Left lung (tissue), 10 donors: Measurements from ENCODE around the gene MOB3B. TPM values are rescaled to one million over a fixed set of nuclear protein-coding genes. Genes with fewer than 3 reads are reported as not detected.

Experiments used
- ATAC-seq: fragments of 200-7000 bp; cut with Tn5 transposase; one replicate; pipeline ENCODE4 v1.9.1; 2020; ENCODE audit warnings: moderate library complexity
- DNase-seq, 4 donors: peaks; one replicate each; pipeline ENCODE4 v3.0.0-alpha.2; 2013 to 2020
- H3K27ac ChIP-seq, 2 donors: fragments of 200-600 bp; sonication (generic) in 1 of 2; one replicate each; pipeline versions ENCODE4 v1.5.0 to v1.8.0; 2020 to 2021
- H3K27me3 ChIP-seq, 2 donors: fragments of 200-600 bp; sonication (generic) in 1 of 2; one replicate each; pipeline versions ENCODE4 v1.5.0 to v1.8.0; 2020 to 2021
- H3K36me3 ChIP-seq, 2 donors: fragments of 200-600 bp; sonication (generic) in 1 of 2; one replicate each; pipeline versions ENCODE4 v1.5.0 to v1.8.0; 2020 to 2021
- H3K4me1 ChIP-seq, 2 donors: fragments of 200-600 bp; one replicate each; pipeline ENCODE4 v1.8.0; 2021
- H3K4me3 ChIP-seq, 2 donors: fragments of 200-600 bp; sonication (generic) in 1 of 2; one replicate each; pipeline versions ENCODE4 v1.5.0 to v1.8.0; 2020 to 2021; ENCODE audit warnings: mild to moderate bottlenecking in 1 of 2
- H3K9me3 ChIP-seq, 2 donors: fragments of 200-600 bp; sonication (generic) in 1 of 2; one replicate each; pipeline versions ENCODE4 v1.5.0 to v1.8.0; 2020 to 2021
- CTCF ChIP-seq, 2 donors: fragments of 200-600 bp; sonication (generic) in 1 of 2; IDR thresholded peaks; one replicate each; pipeline versions ENCODE4 v1.5.0 to v1.8.0; 2021; ENCODE audit warnings: antibody characterized with exemption in 2 of 2
- intact Hi-C, 2 donors: fragments of 100-400 bp; cut with DNase I; formaldehyde crosslinking; loops; one replicate each; pipeline versions ENCODE4 v1.11.2 to v1.14.2; 2022
- polyA plus RNA-seq, 6 donors: library from polyadenylated mRNA; unstranded; fragments of 120-200 nt; gene quantifications; one replicate each; pipeline ENCODE4 v1.2.1, GENCODE V29; 2013; ENCODE audit not compliant: insufficient read length in 6 of 6
- total RNA-seq, 2 donors: library from RNA; stranded (reverse); fragmentation: NEBNext Ultra II Directional; extraction: Animal tissue kit (Norgen Biotek cat#: 25700); gene quantifications; one replicate each; pipeline ENCODE4 v1.2.1, GENCODE V29; 2021
- donor health status: DM: no; HTN: yes; CAD: no.
- donor health status: DM: no; HTN: no; CAD: no.

The MOB3B gene
- total and polyA plus RNA-seq, 8 donors, result 7.2 to 18.3 (median 15.8) TPM

- H3K27ac ChIP-seq, result no peak overlapping the region
- intact Hi-C loops, result no loop called here
- H3K9me3 ChIP-seq, result no peaks in the 10 kb centered on the region
- peaks cover 5 to 6% of the 10 kb centered on the region in 2 donors for H3K4me1 ChIP-seq
- no peaks in the 10 kb centered on the region for H3K27me3 ChIP-seq
- no peak for DNase-seq
- ATAC-seq, result no peak
- no peaks in the 10 kb centered on the region for H3K36me3 ChIP-seq
- H3K4me3 ChIP-seq, result no peak overlapping the region
- no peak for TF ChIP-seq CTCF (IDR thresholded peaks at IDR 0.05)
Observed at GRCh38 chr9:27412081-27412480, 117.5 kb downstream of the MOB3B start.

GRCh38 chr9:27408482-27408881, 121.1 kb downstream of the MOB3B start:
- intact Hi-C loops, result no loop called here
- Histone ChIP-seq H3K4me3 (no peak overlapping the region), H3K27ac (no peak overlapping the region), H3K36me3 (no peaks in the 10 kb centered on the region), H3K4me1 (peaks cover 5 to 6% of the 10 kb centered on the region in 2 donors), H3K27me3 (no peaks in the 10 kb centered on the region), H3K9me3 (no peaks in the 10 kb centered on the region)
- DNase-seq, result no peak
- no peak for ATAC-seq
- TF ChIP-seq CTCF (IDR thresholded peaks at IDR 0.05), result no peak

GRCh38 chr9:27408001-27408400, 121.6 kb downstream of the MOB3B start:
- peak; percentile 47 for ATAC-seq
- no peaks in the 10 kb centered on the region for H3K27me3 ChIP-seq
- no peaks in the 10 kb centered on the region for H3K9me3 ChIP-seq
- no peak overlapping the region for H3K4me3 ChIP-seq
- peaks cover 5 to 6% of the 10 kb centered on the region in 2 donors for H3K4me1 ChIP-seq
- no peaks in the 10 kb centered on the region for H3K36me3 ChIP-seq
- H3K27ac ChIP-seq, result no peak overlapping the region
- no peak for TF ChIP-seq CTCF (IDR thresholded peaks at IDR 0.05)
- intact Hi-C loops, result no loop called here
- DNase-seq, result no peak

GRCh38 chr9:27407491-27407890, 122.1 kb downstream of the MOB3B start:
- H3K27me3 ChIP-seq, result no peaks in the 10 kb centered on the region
- TF ChIP-seq CTCF (IDR thresholded peaks at IDR 0.05), result no peak
- DNase-seq, result no peak
- no peaks in the 10 kb centered on the region for H3K36me3 ChIP-seq
- no peaks in the 10 kb centered on the region for H3K9me3 ChIP-seq
- H3K4me1 ChIP-seq, result peaks cover 5 to 6% of the 10 kb centered on the region in 2 donors
- no peak overlapping the region for H3K4me3 ChIP-seq
- H3K27ac ChIP-seq, result peak overlapping the region in 1 of 2 donors; percentile 23
- intact Hi-C loops, result no loop called here
- no peak for ATAC-seq

GRCh38 chr9:27404661-27405060, 125.0 kb downstream of the MOB3B start:
- no peak for ATAC-seq

More at GRCh38 chr9:27404661-27405060, 125.0 kb downstream of the MOB3B start:
- intact Hi-C loops, result no loop called here
- no peak for DNase-seq
- H3K9me3 ChIP-seq, result no peaks in the 10 kb centered on the region
- peaks cover 5 to 6% of the 10 kb centered on the region in 2 donors for H3K4me1 ChIP-seq
- H3K27ac ChIP-seq, result no peak overlapping the region
- no peak overlapping the region for H3K4me3 ChIP-seq
- no peaks in the 10 kb centered on the region for H3K36me3 ChIP-seq
- TF ChIP-seq CTCF (IDR thresholded peaks at IDR 0.05), result no peak
- no peaks in the 10 kb centered on the region for H3K27me3 ChIP-seq
